Measurements from ENCODE around the gene PRKAG2. TPM values are rescaled to one million over a fixed set of nuclear protein-coding genes. Genes with fewer than 3 reads are reported as not detected.
A peak's percentile ranks its signal among the peaks of the same experiment; 100 is the strongest.

The PRKAG2 gene
- total RNA-seq, 1 donor from 2014 or later = 20.6 TPM

GRCh38 chr7:151731022-151731441, 145.9 kb downstream of the PRKAG2 start:
- DNase-seq (ENCODE audit: low spot score, unreplicated experiment) = no peak
- Mint-ChIP-seq H3K27ac (no peak overlapping the region), H3K9me3 (ENCODE audit: low read depth) (no peaks in the 10 kb centered on the region), H3K27me3 (peaks cover 14% of the 10 kb centered on the region), H3K4me3 (ENCODE audit: low read depth) (no peak overlapping the region), H3K4me1 (ENCODE audit: low read depth) (peaks cover 5% of the 10 kb centered on the region), H3K36me3 (ENCODE audit: insufficient read depth) (no peaks in the 10 kb centered on the region)
- TF ChIP-seq CTCF (IDR thresholded peaks at IDR 0.05; ENCODE audit: unreplicated experiment) = no peak

- Mint-ChIP-seq H3K27me3 (peaks cover 14% of the 10 kb centered on the region), H3K9me3 (ENCODE audit: low read depth) (no peaks in the 10 kb centered on the region), H3K4me3 (ENCODE audit: low read depth) (no peak overlapping the region), H3K4me1 (ENCODE audit: low read depth) (peaks cover 5% of the 10 kb centered on the region), H3K27ac (no peak overlapping the region), H3K36me3 (ENCODE audit: insufficient read depth) (no peaks in the 10 kb centered on the region)
- TF ChIP-seq CTCF (IDR thresholded peaks at IDR 0.05; ENCODE audit: unreplicated experiment) = no peak
- DNase-seq (ENCODE audit: low spot score, unreplicated experiment) = no peak
Observed at GRCh38 chr7:151730591-151730990, 146.3 kb downstream of the PRKAG2 start.

- peaks cover 1% of the 10 kb centered on the region for H3K4me1 Mint-ChIP-seq (ENCODE audit: low read depth)
- no peaks in the 10 kb centered on the region for H3K9me3 Mint-ChIP-seq (ENCODE audit: low read depth)
- H3K27ac Mint-ChIP-seq = no peak overlapping the region
- no peak for TF ChIP-seq CTCF (IDR thresholded peaks at IDR 0.05; ENCODE audit: unreplicated experiment)
- H3K36me3 Mint-ChIP-seq (ENCODE audit: insufficient read depth) = no peaks in the 10 kb centered on the region
- no peak for DNase-seq (ENCODE audit: low spot score, unreplicated experiment)
- peaks cover 7% of the 10 kb centered on the region for H3K27me3 Mint-ChIP-seq
- no peak overlapping the region for H3K4me3 Mint-ChIP-seq (ENCODE audit: low read depth)
Observed at GRCh38 chr7:151729521-151729921, 147.4 kb downstream of the PRKAG2 start.

- DNase-seq (ENCODE audit: low spot score, unreplicated experiment) = no peak
- Mint-ChIP-seq H3K9me3 (ENCODE audit: low read depth) (no peaks in the 10 kb centered on the region), H3K4me1 (ENCODE audit: low read depth) (peaks cover 1% of the 10 kb centered on the region), H3K4me3 (ENCODE audit: low read depth) (no peak overlapping the region), H3K27me3 (peaks cover 4% of the 10 kb centered on the region), H3K27ac (peak overlapping the region; percentile 9), H3K36me3 (ENCODE audit: insufficient read depth) (no peaks in the 10 kb centered on the region)
- no peak for TF ChIP-seq CTCF (IDR thresholded peaks at IDR 0.05; ENCODE audit: unreplicated experiment)
Observed at GRCh38 chr7:151728746-151729145, 148.2 kb downstream of the PRKAG2 start.

GRCh38 chr7:151728286-151728660, 148.6 kb downstream of the PRKAG2 start:
- H3K27ac Mint-ChIP-seq = peak overlapping the region; percentile 9
- H3K9me3 Mint-ChIP-seq (ENCODE audit: low read depth) = no peaks in the 10 kb centered on the region
- no peak overlapping the region for H3K4me3 Mint-ChIP-seq (ENCODE audit: low read depth)
- peaks cover 4% of the 10 kb centered on the region for H3K27me3 Mint-ChIP-seq
- no peak for DNase-seq (ENCODE audit: low spot score, unreplicated experiment)
- no peaks in the 10 kb centered on the region for H3K36me3 Mint-ChIP-seq (ENCODE audit: insufficient read depth)
- TF ChIP-seq CTCF (IDR thresholded peaks at IDR 0.05; ENCODE audit: unreplicated experiment) = no peak
- peaks cover 1% of the 10 kb centered on the region for H3K4me1 Mint-ChIP-seq (ENCODE audit: low read depth)
